Measurements from ENCODE around the gene VMP1. TPM values are rescaled to one million over a fixed set of nuclear protein-coding genes. Genes with fewer than 3 reads are reported as not detected.
"Not testable (repeated sequence)": the region's sequence is repeated elsewhere in the genome, so short reads cannot be mapped to it uniquely, and the experiment has no call there.

Gene VMP1
- polyA plus RNA-seq, 4 donors, result 62.1 to 178 (median 97.2) TPM

DNA sequence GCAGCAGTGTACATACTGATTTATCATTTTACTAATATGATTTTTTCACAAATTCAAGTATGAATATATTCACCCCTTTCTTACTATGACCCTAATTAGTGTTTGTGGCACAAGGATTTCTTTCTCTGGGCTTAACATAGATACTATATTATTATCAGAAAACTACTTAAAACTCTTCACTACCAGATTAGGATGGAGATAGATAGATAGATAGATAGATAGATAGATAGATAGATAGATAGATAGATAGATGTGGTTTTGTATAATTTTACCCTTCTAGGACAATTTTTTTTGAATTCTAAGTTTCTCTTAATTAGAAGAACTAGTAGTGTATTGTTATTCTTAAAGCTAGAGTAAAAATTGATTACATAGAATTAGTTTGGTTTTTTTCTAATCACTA is 49.6 kb downstream of the VMP1 start:
- Histone ChIP-seq H3K9me3 (ENCODE audit: control insufficient read depth in 2 of 2, insufficient read depth in 1 of 2, low read depth in 1 of 2, low read length in 1 of 2) (peaks cover 0 to 8% of the 10 kb centered on the region in 2 donors), H3K36me3 (ENCODE audit: control insufficient read depth in 3 of 3, insufficient read depth in 2 of 3, low read depth in 1 of 3, low read length in 3 of 3) (peaks cover 0 to 32% (median 6%) of the 10 kb centered on the region in 3 donors), H3K4me3 (ENCODE audit: low read depth in 1 of 3, low read length in 3 of 3) (no peak overlapping the region), H3K27me3 (ENCODE audit: control insufficient read depth in 3 of 3, insufficient read depth in 3 of 3, low read length in 3 of 3) (no peaks in the 10 kb centered on the region), H3K27ac (ENCODE audit: low read depth in 1 of 3, low read length in 2 of 3) (no peak overlapping the region), H3K4me1 (ENCODE audit: control insufficient read depth in 3 of 3, insufficient read depth in 2 of 3, low read depth in 1 of 3, low read length in 2 of 3) (peaks cover 0 to 4% (median 0%) of the 10 kb centered on the region in 3 donors)
- no peak for FAIRE-seq
- no peak for DNase-seq

DNA sequence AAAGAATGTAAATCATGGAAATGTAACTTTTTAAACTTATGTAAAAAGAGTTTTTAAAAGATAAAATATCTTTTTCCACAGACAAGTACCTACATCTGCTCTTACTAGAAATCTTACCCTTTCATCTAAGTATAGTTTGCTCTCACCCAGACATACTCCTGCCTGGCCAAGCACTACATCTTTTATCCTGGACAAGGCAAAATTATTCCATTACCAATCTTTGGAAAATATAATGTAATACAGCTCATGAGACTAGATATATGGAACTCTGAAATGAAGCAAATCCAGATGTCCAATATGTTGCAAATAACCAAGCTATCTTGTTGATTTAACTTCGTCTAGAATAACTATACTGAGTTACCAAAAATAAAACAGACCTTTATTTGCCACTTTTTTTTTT is 50.0 kb downstream of the VMP1 start:
- peak overlapping the region in 1 of 3 donors; percentile 44 for H3K27ac ChIP-seq (ENCODE audit: low read depth in 1 of 3, low read length in 2 of 3)
- 52 to 91% (median 57%) methylated on average over 1 of the region's 1 CpG for WGBS, 3 donors

DNA sequence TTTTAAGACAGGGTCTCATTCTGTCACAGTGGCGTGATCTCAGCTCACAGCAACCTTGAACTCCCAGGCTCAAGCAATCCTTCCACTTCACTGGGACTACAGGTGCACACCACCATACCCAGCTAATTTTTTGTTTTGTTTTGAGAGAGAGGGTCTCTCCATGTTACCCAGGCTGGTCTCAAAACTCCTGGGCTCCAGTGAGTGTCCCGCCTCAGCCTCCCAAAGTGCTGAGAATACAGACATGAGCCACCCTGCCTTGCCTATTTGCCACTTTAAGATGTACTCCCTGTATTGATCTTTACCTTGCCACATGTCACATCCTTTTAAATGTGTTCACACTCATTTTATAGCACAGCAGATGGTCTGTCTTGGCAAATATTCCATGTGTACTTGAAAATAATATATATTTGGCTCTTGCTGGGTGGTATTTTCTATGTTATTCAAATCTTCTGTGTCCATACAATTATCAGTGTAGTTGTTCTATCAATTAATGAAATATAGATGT is 50.5 kb downstream of the VMP1 start:
- H3K4me3 ChIP-seq (ENCODE audit: low read depth in 1 of 3, low read length in 3 of 3), result no peak overlapping the region
- FAIRE-seq (no peak), DNase-seq (peak in 1 of 2 donors; percentile 21)
- H3K9me3 ChIP-seq (ENCODE audit: control insufficient read depth in 2 of 2, insufficient read depth in 1 of 2, low read depth in 1 of 2, low read length in 1 of 2), result peaks cover 0 to 8% of the 10 kb centered on the region in 2 donors
- no peaks in the 10 kb centered on the region for H3K27me3 ChIP-seq (ENCODE audit: control insufficient read depth in 3 of 3, insufficient read depth in 3 of 3, low read length in 3 of 3)
- peaks cover 0 to 32% (median 6%) of the 10 kb centered on the region in 3 donors for H3K36me3 ChIP-seq (ENCODE audit: control insufficient read depth in 3 of 3, insufficient read depth in 2 of 3, low read depth in 1 of 3, low read length in 3 of 3)
- WGBS, 3 donors, result 91 to 100% (median 97%) methylated on average over 2 of the region's 2 CpGs
- H3K4me1 ChIP-seq (ENCODE audit: control insufficient read depth in 3 of 3, insufficient read depth in 2 of 3, low read depth in 1 of 3, low read length in 2 of 3), result peaks cover 0 to 4% (median 0%) of the 10 kb centered on the region in 3 donors
- peak overlapping the region in 1 of 3 donors; percentile 44 for H3K27ac ChIP-seq (ENCODE audit: low read depth in 1 of 3, low read length in 2 of 3)

More for the DNA sequence above, 50.0 kb downstream of the VMP1 start:
- H3K27me3 ChIP-seq (ENCODE audit: control insufficient read depth in 3 of 3, insufficient read depth in 3 of 3, low read length in 3 of 3), result no peaks in the 10 kb centered on the region
- no peak for DNase-seq
- peaks cover 0 to 32% (median 6%) of the 10 kb centered on the region in 3 donors for H3K36me3 ChIP-seq (ENCODE audit: control insufficient read depth in 3 of 3, insufficient read depth in 2 of 3, low read depth in 1 of 3, low read length in 3 of 3)
- no peak overlapping the region for H3K4me3 ChIP-seq (ENCODE audit: low read depth in 1 of 3, low read length in 3 of 3)
- H3K4me1 ChIP-seq (ENCODE audit: control insufficient read depth in 3 of 3, insufficient read depth in 2 of 3, low read depth in 1 of 3, low read length in 2 of 3), result peaks cover 0 to 4% (median 0%) of the 10 kb centered on the region in 3 donors
- H3K9me3 ChIP-seq (ENCODE audit: control insufficient read depth in 2 of 2, insufficient read depth in 1 of 2, low read depth in 1 of 2, low read length in 1 of 2), result peaks cover 0 to 8% of the 10 kb centered on the region in 2 donors
- no peak for FAIRE-seq

DNA sequence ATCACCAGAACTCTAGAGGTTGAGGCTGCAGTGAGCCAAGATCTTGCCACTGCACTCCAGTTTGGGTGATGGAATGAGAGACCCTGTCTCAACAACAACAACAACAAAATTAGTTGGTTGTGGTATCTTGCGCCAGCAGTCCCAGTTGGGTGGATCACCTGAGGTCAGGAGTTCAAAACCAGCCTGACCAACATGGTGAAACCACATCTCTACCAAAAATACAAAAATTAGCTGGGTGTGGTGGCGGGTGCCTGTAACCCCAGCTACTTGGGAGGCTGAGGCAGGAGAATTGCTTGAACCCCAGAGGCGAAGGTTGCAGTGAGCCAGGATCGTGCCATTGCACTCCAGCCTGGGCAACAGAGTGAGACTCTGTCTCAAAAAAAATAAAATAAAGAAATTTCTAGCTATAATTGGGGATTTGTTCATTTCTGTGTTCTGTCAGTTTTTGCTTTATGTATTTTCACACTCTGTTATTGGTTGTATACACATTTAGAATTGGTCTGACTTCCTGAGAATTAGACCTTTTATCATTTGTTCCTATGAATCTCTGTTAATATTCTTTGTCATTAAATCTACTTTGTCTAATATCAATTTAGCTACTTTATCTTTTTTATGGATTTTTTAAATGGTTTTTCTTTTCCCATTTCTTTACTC is 51.7 kb downstream of the VMP1 start:
- not testable (repeated sequence) for H3K9me3 ChIP-seq (ENCODE audit: control insufficient read depth in 2 of 2, insufficient read depth in 1 of 2, low read depth in 1 of 2, low read length in 1 of 2); H3K27me3 ChIP-seq (ENCODE audit: control insufficient read depth in 3 of 3, insufficient read depth in 3 of 3, low read length in 3 of 3); H3K27ac ChIP-seq (ENCODE audit: low read depth in 1 of 3, low read length in 2 of 3); DNase-seq; H3K4me3 ChIP-seq (ENCODE audit: low read depth in 1 of 3, low read length in 3 of 3); H3K4me1 ChIP-seq (ENCODE audit: control insufficient read depth in 3 of 3, insufficient read depth in 2 of 3, low read depth in 1 of 3, low read length in 2 of 3); FAIRE-seq
- WGBS, 3 donors, result 97 to 99% (median 98%) methylated on average over 4 of the region's 4 CpGs
- H3K36me3 ChIP-seq (ENCODE audit: control insufficient read depth in 3 of 3, insufficient read depth in 2 of 3, low read depth in 1 of 3, low read length in 3 of 3), result peaks cover 0 to 32% (median 6%) of the 10 kb centered on the region in 3 donors

DNA sequence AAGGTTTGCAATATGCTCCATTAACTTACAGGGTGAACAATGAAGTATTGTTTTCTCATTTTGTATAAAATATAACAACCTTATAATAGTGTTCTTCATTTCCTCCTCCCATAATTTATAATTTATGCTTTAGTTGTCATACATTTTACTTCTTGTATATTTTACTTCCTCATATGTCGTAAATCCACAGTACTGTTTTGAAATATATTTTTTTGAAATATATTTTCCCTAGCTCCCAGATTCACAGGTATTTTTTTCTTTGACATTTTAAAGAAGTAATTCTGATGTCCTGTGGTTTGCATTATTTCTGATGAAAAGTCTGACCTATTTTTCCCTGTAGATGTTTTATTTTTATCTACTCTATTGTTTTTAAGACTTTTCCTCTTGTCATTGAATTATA is 52.7 kb downstream of the VMP1 start:
- FAIRE-seq (no peak), DNase-seq (no peak)
- H3K9me3 ChIP-seq (ENCODE audit: control insufficient read depth in 2 of 2, insufficient read depth in 1 of 2, low read depth in 1 of 2, low read length in 1 of 2), result peaks cover 0 to 8% of the 10 kb centered on the region in 2 donors
- no peak overlapping the region for H3K4me3 ChIP-seq (ENCODE audit: low read depth in 1 of 3, low read length in 3 of 3)
- no peaks in the 10 kb centered on the region for H3K27me3 ChIP-seq (ENCODE audit: control insufficient read depth in 3 of 3, insufficient read depth in 3 of 3, low read length in 3 of 3)
- peaks cover 0 to 4% (median 0%) of the 10 kb centered on the region in 3 donors for H3K4me1 ChIP-seq (ENCODE audit: control insufficient read depth in 3 of 3, insufficient read depth in 2 of 3, low read depth in 1 of 3, low read length in 2 of 3)
- no peak overlapping the region for H3K27ac ChIP-seq (ENCODE audit: low read depth in 1 of 3, low read length in 2 of 3)
- 91 to 98% (median 97%) methylated on average over 1 of the region's 1 CpG for WGBS, 3 donors
- H3K36me3 ChIP-seq (ENCODE audit: control insufficient read depth in 3 of 3, insufficient read depth in 2 of 3, low read depth in 1 of 3, low read length in 3 of 3), result peaks cover 0 to 33% (median 6%) of the 10 kb centered on the region in 3 donors

DNA sequence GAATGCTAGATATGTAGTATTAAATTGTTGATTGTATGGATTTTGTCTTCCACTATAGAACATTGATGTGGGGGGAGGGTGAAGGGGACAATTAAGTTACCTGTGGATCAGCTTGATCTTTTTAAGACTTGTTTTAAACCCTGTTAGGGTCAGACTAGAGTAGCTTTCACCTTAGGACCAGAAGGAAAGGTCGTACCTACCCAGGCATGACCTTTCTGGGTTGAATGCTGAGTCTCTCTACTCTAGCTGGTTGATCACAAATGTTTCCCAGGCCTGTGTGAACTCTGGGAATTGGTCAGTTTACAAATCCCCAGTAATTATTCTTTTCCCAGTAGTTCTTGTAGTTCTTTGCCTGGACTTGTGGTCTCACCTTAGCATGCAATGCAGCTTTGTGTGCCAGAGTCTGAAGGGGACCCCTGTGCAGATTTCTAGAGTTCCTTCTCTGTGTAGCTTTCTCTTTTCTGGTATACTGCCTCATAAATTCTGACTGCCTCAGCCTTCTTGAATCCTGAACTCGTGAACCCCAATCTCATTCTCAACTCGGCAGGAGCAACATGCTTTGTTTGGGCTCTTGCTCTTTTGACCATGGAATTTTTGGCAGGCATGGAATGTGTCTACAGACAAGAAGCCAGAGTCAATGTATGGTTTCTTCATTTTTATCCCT is 54.1 kb downstream of the VMP1 start:
- Histone ChIP-seq H3K27ac (ENCODE audit: low read depth in 1 of 3, low read length in 2 of 3) (no peak overlapping the region), H3K9me3 (ENCODE audit: control insufficient read depth in 2 of 2, insufficient read depth in 1 of 2, low read depth in 1 of 2, low read length in 1 of 2) (peaks cover 0 to 8% of the 10 kb centered on the region in 2 donors), H3K4me1 (ENCODE audit: control insufficient read depth in 3 of 3, insufficient read depth in 2 of 3, low read depth in 1 of 3, low read length in 2 of 3) (peaks cover 0 to under 1% (median 0%) of the 10 kb centered on the region in 3 donors), H3K4me3 (ENCODE audit: low read depth in 1 of 3, low read length in 3 of 3) (no peak overlapping the region), H3K36me3 (ENCODE audit: control insufficient read depth in 3 of 3, insufficient read depth in 2 of 3, low read depth in 1 of 3, low read length in 3 of 3) (peaks cover 0 to 38% (median 8%) of the 10 kb centered on the region in 3 donors), H3K27me3 (ENCODE audit: control insufficient read depth in 3 of 3, insufficient read depth in 3 of 3, low read length in 3 of 3) (no peaks in the 10 kb centered on the region)
- DNase-seq (no peak), FAIRE-seq (no peak)
- WGBS, 3 donors, result 61 to 75% (median 65%) methylated on average over 3 of the region's 3 CpGs

DNA sequence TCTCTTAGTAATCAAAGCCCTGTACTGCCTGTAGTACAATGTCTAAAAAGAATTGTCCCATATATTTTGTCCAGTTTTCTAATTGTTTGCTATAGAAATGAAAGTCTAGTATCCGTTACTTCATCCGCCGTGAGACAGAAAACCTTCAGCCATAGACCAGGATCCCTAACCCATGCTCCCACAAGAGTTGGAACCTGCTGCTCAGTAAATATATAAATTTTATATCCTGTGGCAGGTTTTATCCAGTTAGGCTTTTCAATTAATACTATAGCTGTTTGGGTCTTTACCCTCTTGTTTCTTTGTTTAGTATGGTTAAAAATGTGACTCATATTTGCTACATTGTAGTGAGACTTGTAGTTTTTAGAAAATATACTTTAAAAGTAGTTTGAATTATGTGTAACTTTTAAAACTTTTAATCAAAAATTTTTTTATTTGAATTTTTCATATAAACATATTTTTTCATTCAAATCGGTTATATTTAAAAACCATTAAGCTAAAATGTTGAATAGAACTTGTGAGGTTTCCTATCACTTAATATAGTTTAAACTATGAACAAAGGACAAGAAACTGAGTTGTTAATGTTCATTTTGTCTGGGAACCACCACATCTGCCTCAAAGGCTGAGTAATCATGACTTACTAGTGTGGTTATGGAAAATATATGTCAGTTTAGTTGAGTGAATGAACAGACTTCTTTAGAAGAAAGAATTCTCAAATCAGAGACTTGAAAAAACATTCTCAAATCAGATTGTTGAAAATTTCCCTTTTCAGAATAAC is 54.8 kb downstream of the VMP1 start:
- peaks cover 0 to 8% of the 10 kb centered on the region in 2 donors for H3K9me3 ChIP-seq (ENCODE audit: control insufficient read depth in 2 of 2, insufficient read depth in 1 of 2, low read depth in 1 of 2, low read length in 1 of 2)
- 82 to 98% (median 84%) methylated on average over 4 of the region's 4 CpGs for WGBS, 3 donors
- DNase-seq (no peak), FAIRE-seq (no peak)
- no peaks in the 10 kb centered on the region for H3K4me1 ChIP-seq (ENCODE audit: control insufficient read depth in 3 of 3, insufficient read depth in 2 of 3, low read depth in 1 of 3, low read length in 2 of 3)
- no peaks in the 10 kb centered on the region for H3K27me3 ChIP-seq (ENCODE audit: control insufficient read depth in 3 of 3, insufficient read depth in 3 of 3, low read length in 3 of 3)
- no peak overlapping the region for H3K27ac ChIP-seq (ENCODE audit: low read depth in 1 of 3, low read length in 2 of 3)
- no peak overlapping the region for H3K4me3 ChIP-seq (ENCODE audit: low read depth in 1 of 3, low read length in 3 of 3)
- H3K36me3 ChIP-seq (ENCODE audit: control insufficient read depth in 3 of 3, insufficient read depth in 2 of 3, low read depth in 1 of 3, low read length in 3 of 3), result peaks cover 0 to 41% (median 8%) of the 10 kb centered on the region in 3 donors

DNA sequence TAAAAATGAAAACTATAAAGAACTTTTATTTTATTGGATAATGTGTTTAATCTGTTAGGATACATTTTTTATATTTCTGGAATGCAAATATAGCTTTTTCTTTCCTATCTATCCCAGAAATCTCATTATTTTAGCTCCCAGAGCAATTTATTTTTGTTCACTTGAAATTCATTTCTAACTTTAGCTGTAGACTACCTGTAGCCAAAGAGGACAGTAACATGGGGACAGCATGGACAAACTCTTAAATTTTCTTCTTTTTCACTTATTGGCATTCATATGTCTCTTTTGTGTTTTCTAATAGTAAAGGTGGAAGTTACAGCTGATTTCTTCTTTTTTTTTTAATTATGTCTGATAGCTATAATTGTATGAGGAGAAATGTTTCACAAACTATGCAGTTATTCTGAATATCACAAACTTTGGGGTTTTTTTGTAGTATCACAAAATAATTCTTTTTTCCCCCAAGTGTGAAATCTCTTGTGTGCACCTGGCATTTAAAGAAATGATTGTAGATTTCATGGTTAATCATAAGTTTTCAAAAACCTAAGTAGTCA is 55.4 kb downstream of the VMP1 start:
- H3K4me3 ChIP-seq (ENCODE audit: low read depth in 1 of 3, low read length in 3 of 3), result no peak overlapping the region
- H3K9me3 ChIP-seq (ENCODE audit: control insufficient read depth in 2 of 2, insufficient read depth in 1 of 2, low read depth in 1 of 2, low read length in 1 of 2), result peaks cover 0 to 8% of the 10 kb centered on the region in 2 donors
- H3K27ac ChIP-seq (ENCODE audit: low read depth in 1 of 3, low read length in 2 of 3), result no peak overlapping the region
- DNase-seq (no peak), FAIRE-seq (no peak)
- peaks cover 3 to 42% (median 7%) of the 10 kb centered on the region in 3 donors for H3K36me3 ChIP-seq (ENCODE audit: control insufficient read depth in 3 of 3, insufficient read depth in 2 of 3, low read depth in 1 of 3, low read length in 3 of 3)
- no peaks in the 10 kb centered on the region for H3K27me3 ChIP-seq (ENCODE audit: control insufficient read depth in 3 of 3, insufficient read depth in 3 of 3, low read length in 3 of 3)
- no peaks in the 10 kb centered on the region for H3K4me1 ChIP-seq (ENCODE audit: control insufficient read depth in 3 of 3, insufficient read depth in 2 of 3, low read depth in 1 of 3, low read length in 2 of 3)
